HEK293 (cell line): ENCODE results near the gene NRROS.

Experiments
- CTCF ChIP-seq: fragments of 450-650 bp; formaldehyde crosslinking; IDR thresholded peaks from 2 replicates; pipeline ENCODE4 v1.5.1; 2016; ENCODE audit warnings: missing biosample characterization, missing genetic modification characterization
- YY1 ChIP-seq: fragments of 450-650 bp; formaldehyde crosslinking; IDR thresholded peaks from 2 replicates; pipeline ENCODE4 v1.5.1; 2018; ENCODE audit warnings: missing biosample characterization, missing genetic modification characterization
- ZFP37 ChIP-seq: fragments of 450-650 bp; formaldehyde crosslinking; IDR thresholded peaks from 2 replicates; pipeline ENCODE4 v1.5.1; 2016; ENCODE audit warnings: missing biosample characterization, missing genetic modification characterization
- ZNF274 ChIP-seq, 2 experiments: fragments of 200-500 bp in 1 of 2; fragments of 450-650 bp in 1 of 2; sonication (Bioruptor generic) in 1 of 2; formaldehyde crosslinking in 1 of 2; IDR thresholded peaks; 2 replicates each; pipeline versions ENCODE4 v1.5.1 to v1.6.1; 2014 to 2016; ENCODE audit warnings: borderline replicate concordance in 1 of 2, inconsistent platforms in 1 of 2, low read length in 1 of 2, missing biosample characterization in 1 of 2, missing genetic modification characterization in 1 of 2

GRCh38 chr3:196695849-196696226 is 56.3 kb downstream of the NRROS start:
- TF ChIP-seq ZNF274 (IDR thresholded peaks at IDR 0.05; ENCODE audit: low read length), result no peak
- no peak for TF ChIP-seq ZNF274 (tag by site-specific recombination; IDR thresholded peaks at IDR 0.05; ENCODE audit: borderline replicate concordance)
- no peak for TF ChIP-seq YY1 (tag by site-specific recombination)
- no peak for TF ChIP-seq ZFP37 (tag by site-specific recombination)
- TF ChIP-seq CTCF, result no peak
